CD14-positive monocyte (primary cell): ENCODE measurements around the gene TMEM178B. TPM values are rescaled to one million over a fixed set of nuclear protein-coding genes. Genes with fewer than 3 reads are reported as not detected.

Experiments
- DNase-seq, 3 donors: peaks; one replicate each; pipeline ENCODE4 v3.0.0-alpha.2; 2011 to 2022
- H2AFZ ChIP-seq: 2 replicates; pipeline ENCODE4 v1.6.0; 2012; ENCODE audit warnings: mild to moderate bottlenecking, low read depth, low read length, inconsistent platforms; ENCODE audit not compliant: insufficient read depth, poor library complexity, severe bottlenecking
- H3K27ac ChIP-seq, 2 donors: 1 replicate in 1 of 2; 2 replicates in 1 of 2; pipeline ENCODE4 v1.5.1; 2012 to 2013; ENCODE audit warnings: low read length in 2 of 2, control low read depth in 1 of 2, inconsistent platforms in 1 of 2, low read depth in 1 of 2, mild to moderate bottlenecking in 1 of 2
- H3K27me3 ChIP-seq, 2 donors: one replicate each; pipeline versions ENCODE4 v1.6.0 to v1.6.1; 2011 to 2013; ENCODE audit warnings: low read length in 2 of 2; ENCODE audit not compliant: control insufficient read depth in 2 of 2, insufficient read depth in 2 of 2
- H3K36me3 ChIP-seq, 2 donors: replicated peaks in 1 of 2; 1 replicate in 1 of 2; 2 replicates in 1 of 2; pipeline versions ENCODE4 v1.5.1 to v1.6.1; 2012 to 2013; ENCODE audit warnings: low read length in 2 of 2, control low read depth in 1 of 2, inconsistent platforms in 1 of 2, mild to moderate bottlenecking in 1 of 2; ENCODE audit not compliant: insufficient read depth in 2 of 2, control insufficient read depth in 1 of 2
- H3K4me1 ChIP-seq, 2 donors: 1 replicate in 1 of 2; 2 replicates in 1 of 2; pipeline versions ENCODE4 v1.5.1 to v1.6.1; 2012 to 2013; ENCODE audit warnings: low read length in 2 of 2, control low read depth in 1 of 2, inconsistent platforms in 1 of 2, mild to moderate bottlenecking in 1 of 2, moderate library complexity in 1 of 2; ENCODE audit not compliant: insufficient read depth in 2 of 2, control insufficient read depth in 1 of 2
- H3K4me2 ChIP-seq: replicated peaks from 2 replicates; pipeline ENCODE3; 2012; ENCODE audit warnings: low read length, moderate library complexity, mild to moderate bottlenecking; ENCODE audit not compliant: poor library complexity, severe bottlenecking; ENCODE audit errors: extremely low read depth
- H3K4me3 ChIP-seq, 3 experiments: fragments of 200-600 bp in 1 of 3; sonication (generic) in 1 of 3; replicated peaks in 1 of 3; 1 replicate in 2 of 3; 2 replicates in 1 of 3; pipeline ENCODE4 v1.5.1; 2011 to 2013; ENCODE audit warnings: low read length in 3 of 3, mild to moderate bottlenecking in 3 of 3, control low read depth in 2 of 3, low read depth in 2 of 3, inconsistent platforms in 1 of 3, moderate library complexity in 1 of 3
- H3K79me2 ChIP-seq: 2 replicates; pipeline ENCODE4 v1.6.0; 2012; ENCODE audit warnings: mild to moderate bottlenecking, control low read depth, inconsistent platforms, low read length, moderate library complexity; ENCODE audit not compliant: insufficient read depth
- H3K9ac ChIP-seq: 2 replicates; pipeline ENCODE4 v1.6.0; 2017; ENCODE audit warnings: low read length, mild to moderate bottlenecking; ENCODE audit not compliant: insufficient read depth, poor library complexity, severe bottlenecking
- H3K9me3 ChIP-seq, 2 donors: replicated peaks in 1 of 2; 1 replicate in 1 of 2; 2 replicates in 1 of 2; pipeline versions ENCODE4 v1.5.1 to v1.6.1; 2012 to 2013; ENCODE audit warnings: low read length in 2 of 2, control low read depth in 1 of 2; ENCODE audit not compliant: control insufficient read depth in 1 of 2, insufficient read depth in 1 of 2
- H4K20me1 ChIP-seq: 2 replicates; pipeline ENCODE4 v1.6.0; 2012; ENCODE audit warnings: mild to moderate bottlenecking, low read length, control low read depth, moderate library complexity; ENCODE audit not compliant: insufficient read depth
- H3K27ac Mint-ChIP-seq, 7 donors: one replicate each; pipeline ENCODE4 v1.8.0; 2020; ENCODE audit warnings: mild to moderate bottlenecking in 7 of 7, mixed read lengths in 7 of 7, moderate library complexity in 6 of 7, inconsistent platforms in 2 of 7
- H3K27me3 Mint-ChIP-seq, 3 donors: one replicate each; pipeline ENCODE4 v1.8.0; 2021 to 2022; ENCODE audit warnings: low read depth in 3 of 3, mild to moderate bottlenecking in 3 of 3, mixed read lengths in 3 of 3, moderate library complexity in 3 of 3, inconsistent platforms in 1 of 3
- H3K36me3 Mint-ChIP-seq, 2 donors: one replicate each; pipeline ENCODE4 v1.8.0; 2020; ENCODE audit warnings: mixed read lengths in 2 of 2, inconsistent platforms in 1 of 2, mild to moderate bottlenecking in 1 of 2
- H3K4me1 Mint-ChIP-seq: one replicate; pipeline ENCODE4 v1.8.0; 2020; ENCODE audit warnings: mild to moderate bottlenecking, mixed read lengths
- H3K4me3 Mint-ChIP-seq, 2 donors: one replicate each; pipeline ENCODE4 v1.8.0; 2020; ENCODE audit warnings: mild to moderate bottlenecking in 2 of 2, mixed read lengths in 2 of 2, moderate library complexity in 1 of 2
- H3K9me3 Mint-ChIP-seq, 7 donors: one replicate each; pipeline ENCODE4 v1.8.0; 2020 to 2022; ENCODE audit warnings: mixed read lengths in 7 of 7, mild to moderate bottlenecking in 6 of 7, moderate library complexity in 6 of 7, inconsistent platforms in 2 of 7
- CTCF ChIP-seq: fragments of 200-600 bp; IDR thresholded peaks from one replicate; pipeline ENCODE4 v1.8.0; 2022; ENCODE audit warnings: antibody characterized with exemption, mild to moderate bottlenecking
- WGBS: methylation state at CpG from one replicate; pipeline ENCODE4 v1.1.5; 2013; ENCODE audit warnings: missing lambda C conversion rate; ENCODE audit not compliant: insufficient coverage; 5-methylcytosine and 5-hydroxymethylcytosine counted together
- intact Hi-C, 2 donors: fragments of 100-400 bp; cut with micrococcal nuclease; formaldehyde crosslinking; loops; one replicate each; pipeline versions ENCODE4 v1.15.0 to v1.15.1; 2023
- polyA plus RNA-seq, 3 donors: library from polyadenylated mRNA; depleted of rRNA in 1 of 3; unstranded in 2 of 3; stranded (reverse) in 1 of 3; fragments of 300-500 nt in 2 of 3; fragments of >200 nt in 1 of 3; fragmentation: Illumina TruSeq in 2 of 3; gene quantifications; 1 replicate in 2 of 3; 2 replicates in 1 of 3; pipeline ENCODE4 v1.2.3, GENCODE V29; 2012 to 2021

The TMEM178B gene
- polyA plus RNA-seq, 3 donors, result not detected

GRCh38 chr7:141154131-141154732 lies 80.4 kb downstream of the TMEM178B start:
- no peak overlapping the region for H3K4me3 Mint-ChIP-seq

GRCh38 chr7:141156407-141156806 lies 82.5 kb downstream of the TMEM178B start:
- H3K36me3 ChIP-seq, result no peaks in the 10 kb centered on the region
- intact Hi-C loops, result no loop called here
- DNase-seq, result no peak
- Mint-ChIP-seq H3K36me3 (no peaks in the 10 kb centered on the region), H3K27ac (no peak overlapping the region), H3K4me3 (no peak overlapping the region), H3K4me1 (peaks cover 26% of the 10 kb centered on the region), H3K27me3 (peaks cover under 1 to 8% (median 6%) of the 10 kb centered on the region in 3 donors), H3K9me3 (peaks cover 0 to 7% (median 0%) of the 10 kb centered on the region in 7 donors)
- no peak overlapping the region for H3K4me3 ChIP-seq
- H4K20me1 ChIP-seq, result no peaks in the 10 kb centered on the region
- no peaks in the 10 kb centered on the region for H3K9me3 ChIP-seq
- no peaks in the 10 kb centered on the region for H3K79me2 ChIP-seq
- WGBS, result 92% methylated on average over 2 of the region's 4 CpGs
- no peak overlapping the region for H3K27ac ChIP-seq
- H3K27me3 ChIP-seq, result no peaks in the 10 kb centered on the region
- no peak overlapping the region for H3K4me2 ChIP-seq
- no peak overlapping the region for H2AFZ ChIP-seq
- peaks cover 18 to 29% of the 10 kb centered on the region in 2 donors for H3K4me1 ChIP-seq
- H3K9ac ChIP-seq, result no peak overlapping the region
- no peak for TF ChIP-seq CTCF

More at GRCh38 chr7:141154131-141154732, 80.4 kb downstream of the TMEM178B start:
- no peak overlapping the region for H3K27ac ChIP-seq
- no peak for TF ChIP-seq CTCF
- no peak overlapping the region for H3K27ac Mint-ChIP-seq
- intact Hi-C loops, result no loop called here
- no peak overlapping the region for H3K4me3 ChIP-seq
- peaks cover 1 to 7% (median 2%) of the 10 kb centered on the region in 3 donors for H3K27me3 Mint-ChIP-seq
- H3K4me2 ChIP-seq, result no peak overlapping the region
- no peaks in the 10 kb centered on the region for H3K27me3 ChIP-seq
- H3K9me3 Mint-ChIP-seq, result peaks cover 0 to 8% (median 0%) of the 10 kb centered on the region in 7 donors
- no peak overlapping the region for H2AFZ ChIP-seq
- DNase-seq, result no peak
- no peaks in the 10 kb centered on the region for H3K36me3 Mint-ChIP-seq
- H3K36me3 ChIP-seq, result no peaks in the 10 kb centered on the region
- 100% methylated on average over 2 of the region's 6 CpGs for WGBS
- H3K4me1 ChIP-seq, result peaks cover 18 to 29% of the 10 kb centered on the region in 2 donors
- no peaks in the 10 kb centered on the region for H4K20me1 ChIP-seq
- no peaks in the 10 kb centered on the region for H3K79me2 ChIP-seq
- H3K9me3 ChIP-seq, result no peaks in the 10 kb centered on the region
- peaks cover 26% of the 10 kb centered on the region for H3K4me1 Mint-ChIP-seq
- H3K9ac ChIP-seq, result no peak overlapping the region
